HEK293 (cell line): Measurements from ENCODE around the gene ATE1.

ENCODE experiments used
- CTCF ChIA-PET: fragments of 350-600 bp; formaldehyde crosslinking; extraction: SDS; loops from one replicate; lab custom pipeline; 2021; ENCODE audit warnings: antibody characterized with exemption; lab: Yijun Ruan, JAX
- POLR2A ChIA-PET: fragments of 300-600 bp; formaldehyde crosslinking; extraction: SDS; loops from one replicate; lab custom pipeline; 2020; ENCODE audit warnings: antibody characterized with exemption, inconsistent platforms; lab: Yijun Ruan, JAX
- H3K27ac ChIP-seq: fragments of 200-500 bp; sonication (Bioruptor generic); 2 replicates; pipeline ENCODE4 v1.5.1; 2014; ENCODE audit warnings: low read depth, low read length, control low read depth, inconsistent platforms; ENCODE audit errors: extremely low read depth
- H3K36me3 ChIP-seq, 2 experiments: fragments of 200-500 bp in 1 of 2; sonication (Bioruptor generic) in 1 of 2; 1 replicate in 1 of 2; 2 replicates in 1 of 2; pipeline ENCODE4 v1.5.1; 2014 to 2017; ENCODE audit warnings: inconsistent platforms in 2 of 2, low read length in 2 of 2; ENCODE audit not compliant: control insufficient read depth in 2 of 2, insufficient read depth in 1 of 2
- H3K4me1 ChIP-seq: fragments of 200-500 bp; sonication (Bioruptor generic); 2 replicates; pipeline ENCODE4 v1.5.1; 2014; ENCODE audit warnings: mild to moderate bottlenecking, low read length, inconsistent platforms; ENCODE audit not compliant: control insufficient read depth, insufficient read depth
- H3K4me3 ChIP-seq: 2 replicates; pipeline ENCODE4 v1.5.1; 2011; ENCODE audit warnings: low read depth, mild to moderate bottlenecking, control low read depth, low read length, moderate library complexity
- H3K9me3 ChIP-seq: fragments of 200-500 bp; sonication (Bioruptor generic); 2 replicates; pipeline ENCODE4 v1.5.1; 2014; ENCODE audit warnings: low read depth, low read length, inconsistent platforms; ENCODE audit not compliant: control insufficient read depth, insufficient read depth
- BCL11A ChIP-seq: fragments of 450-650 bp; formaldehyde crosslinking; IDR thresholded peaks from 2 replicates; pipeline ENCODE4 v1.5.1; 2016; ENCODE audit warnings: low read depth, missing biosample characterization, missing genetic modification characterization
- CTCF ChIP-seq: fragments of 450-650 bp; formaldehyde crosslinking; IDR thresholded peaks from 2 replicates; pipeline ENCODE4 v1.5.1; 2016; ENCODE audit warnings: missing biosample characterization, missing genetic modification characterization
- EGR2 ChIP-seq: fragments of 450-650 bp; formaldehyde crosslinking; IDR thresholded peaks from 2 replicates; pipeline ENCODE4 v1.5.1; 2016; ENCODE audit warnings: low read depth, missing biosample characterization, missing genetic modification characterization
- GFI1B ChIP-seq: fragments of 450-650 bp; formaldehyde crosslinking; IDR thresholded peaks from 2 replicates; pipeline ENCODE4 v1.5.1; 2016; ENCODE audit warnings: missing biosample characterization, missing genetic modification characterization
- GLIS1 ChIP-seq: fragments of 450-650 bp; formaldehyde crosslinking; IDR thresholded peaks from 2 replicates; pipeline ENCODE4 v1.5.1; 2016; ENCODE audit warnings: missing biosample characterization, missing genetic modification characterization
- PATZ1 ChIP-seq: fragments of 450-650 bp; formaldehyde crosslinking; IDR thresholded peaks from 2 replicates; pipeline ENCODE4 v1.5.1; 2016; ENCODE audit warnings: missing biosample characterization, missing genetic modification characterization
- REPIN1 ChIP-seq: fragments of 450-650 bp; formaldehyde crosslinking; IDR thresholded peaks from 2 replicates; pipeline ENCODE4 v1.5.1; 2017; ENCODE audit warnings: missing biosample characterization, missing genetic modification characterization, low read depth
- TCF7L2 ChIP-seq: IDR thresholded peaks from 2 replicates; pipeline ENCODE4 v1.6.1; 2011; ENCODE audit warnings: low read depth, mild to moderate bottlenecking, inconsistent platforms, low read length, moderate library complexity, borderline replicate concordance
- YY2 ChIP-seq: fragments of 450-650 bp; formaldehyde crosslinking; IDR thresholded peaks from 2 replicates; pipeline ENCODE4 v1.5.1; 2016; ENCODE audit warnings: missing biosample characterization, missing genetic modification characterization
- ZBTB49 ChIP-seq: fragments of 450-650 bp; formaldehyde crosslinking; IDR thresholded peaks from 2 replicates; pipeline ENCODE4 v1.5.1; 2016; ENCODE audit warnings: missing biosample characterization, missing genetic modification characterization, low read depth
- ZFHX2 ChIP-seq: fragments of 450-650 bp; formaldehyde crosslinking; conservative IDR thresholded peaks from 2 replicates; pipeline ENCODE4 v1.5.1; 2016; ENCODE audit warnings: missing biosample characterization, missing genetic modification characterization
- ZNF10 ChIP-seq: fragments of 450-650 bp; formaldehyde crosslinking; IDR thresholded peaks from 2 replicates; pipeline ENCODE4 v1.5.1; 2017; ENCODE audit warnings: missing biosample characterization, missing genetic modification characterization
- ZNF121 ChIP-seq: fragments of 450-650 bp; formaldehyde crosslinking; IDR thresholded peaks from 2 replicates; pipeline ENCODE4 v1.5.1; 2016; ENCODE audit warnings: missing biosample characterization, missing genetic modification characterization
- ZNF2 ChIP-seq: fragments of 450-650 bp; formaldehyde crosslinking; IDR thresholded peaks from 2 replicates; pipeline ENCODE4 v1.5.1; 2016; ENCODE audit warnings: missing biosample characterization, missing genetic modification characterization
- ZNF433 ChIP-seq: fragments of 450-650 bp; formaldehyde crosslinking; IDR thresholded peaks from 2 replicates; pipeline ENCODE4 v1.5.1; 2016; ENCODE audit warnings: missing biosample characterization, missing genetic modification characterization, low read depth
- ZNF555 ChIP-seq: fragments of 450-650 bp; formaldehyde crosslinking; conservative IDR thresholded peaks from 2 replicates; pipeline ENCODE4 v1.5.1; 2017; ENCODE audit warnings: missing biosample characterization, mild to moderate bottlenecking, missing genetic modification characterization, inconsistent platforms
- ZNF560 ChIP-seq: fragments of 450-650 bp; formaldehyde crosslinking; IDR thresholded peaks from 2 replicates; pipeline ENCODE4 v1.5.1; 2017; ENCODE audit warnings: missing biosample characterization, missing genetic modification characterization, borderline replicate concordance
- ZNF596 ChIP-seq: fragments of 450-650 bp; IDR thresholded peaks from 2 replicates; pipeline ENCODE4 v1.5.0; 2018; ENCODE audit warnings: missing biosample characterization, mild to moderate bottlenecking, missing genetic modification characterization, moderate library complexity
- ZNF639 ChIP-seq: fragments of 450-650 bp; formaldehyde crosslinking; IDR thresholded peaks from 2 replicates; pipeline ENCODE4 v1.5.1; 2016; ENCODE audit warnings: missing biosample characterization, missing genetic modification characterization
- ZXDB ChIP-seq: fragments of 450-650 bp; formaldehyde crosslinking; IDR thresholded peaks from 2 replicates; pipeline ENCODE4 v1.5.1; 2016; ENCODE audit warnings: missing biosample characterization, missing genetic modification characterization

The ATE1 gene

GRCh38 chr10:121886997-121887622 lies 40.7 kb downstream of the ATE1 start (continued):
- TF ChIP-seq PATZ1 (tag by site-specific recombination) (no peak), ZNF639 (tag by site-specific recombination) (no peak), YY2 (tag by site-specific recombination) (no peak), ZNF10 (tag by site-specific recombination) (no peak), ZNF2 (tag by site-specific recombination) (0 out of 2 replicates have a peak, but pooled peaks have one; percentile 23), ZXDB (tag by site-specific recombination) (no peak), CTCF (tag by site-specific recombination) (peak; percentile 43; the same call in 1 of the 2 replicates), ZNF596 (tag by site-specific recombination) (no peak), ZBTB49 (tag by site-specific recombination) (no peak), ZNF560 (no peak), ZNF433 (tag by site-specific recombination) (no peak), REPIN1 (no peak), BCL11A (no peak), TCF7L2 (peak; percentile 40; the same call in 1 of the 2 replicates), GLIS1 (peak; percentile 18; the same call in 1 of the 2 replicates)

- H3K36me3 ChIP-seq, result peaks cover 0 to 4% of the 10 kb centered on the region in 2 experiments; a peak in 1 of 3 replicates
- CTCF ChIA-PET, result interaction anchor here (0.6 to 4.9 kb wide), 13 partner anchors 14 to 987 kb away, joined by 3 to 58 read pairs (median 3); no protein-coding TSS in a partner anchor
- no peaks in the 10 kb centered on the region for H3K9me3 ChIP-seq
- no peaks in the 10 kb centered on the region for H3K4me1 ChIP-seq
- POLR2A ChIA-PET, result interaction anchor here (0.9 kb wide), 1 partner anchor 121 kb away, joined by 3 read pairs; no protein-coding TSS in a partner anchor
- TF ChIP-seq ZNF121 (peak; percentile 19; the same call in 1 of the 2 replicates), EGR2 (tag by site-specific recombination) (peak; percentile 54; the same call in 1 of the 2 replicates), ZFHX2 (tag by site-specific recombination) (peak; percentile 76), GFI1B (no peak), ZNF555 (tag by site-specific recombination) (no peak)
- H3K27ac ChIP-seq, result no peak overlapping the region
- no peak overlapping the region for H3K4me3 ChIP-seq
These were observed 41.6 kb downstream of the ATE1 start for GRCh38 chr10:121886181-121886580.
